ENCODE measurements around the gene TBC1D16. TPM values are rescaled to one million over a fixed set of nuclear protein-coding genes. Genes with fewer than 3 reads are reported as not detected.

Gene TBC1D16
- total and polyA plus RNA-seq, 10 of the 15 experiments (the other 5 are each of a cell fraction or from before 2014, with no cell fraction given), result 0.01 to 0.13 (median 0.06) TPM; not detected in 3

GRCh38 chr17:80006811-80007752 is 28.6 kb downstream of the TBC1D16 start:
- ChIA-PET POLR2A (no interaction called here), RAD21 (ENCODE audit: unreplicated experiment) (interaction anchor here (1.3 kb wide), 1 partner anchor 94 kb away, joined by 3 read pairs; the partner anchor contains the start of gene GAA), CTCF (interaction anchor here (0.6 to 2.6 kb wide), 10 partner anchors 8 to 643 kb away, joined by 3 to 13 read pairs (median 4); no protein-coding TSS in a partner anchor), SMC1A (ENCODE audit: uncharacterized antibody, unreplicated experiment) (interaction anchor here (1.9 kb wide), 1 partner anchor 13 kb away, joined by 5 read pairs; no protein-coding TSS in a partner anchor)
- H3K79me2 ChIP-seq (ENCODE audit: control insufficient read depth, insufficient read depth, low read length), result no peaks in the 10 kb centered on the region
- 44% methylated on average over 30 of the region's 30 CpGs for WGBS (ENCODE audit: insufficient coverage, insufficient replicate concordance, low lambda C conversion rate, missing lambda C conversion rate)
- no peaks in the 10 kb centered on the region; a peak in 1 of 4 replicates for H3K27me3 ChIP-seq (replicated peaks in 1 of 2; ENCODE audit: control insufficient read depth in 2 of 2, insufficient read depth in 2 of 2, low read length in 1 of 2)
- no peaks in the 10 kb centered on the region for H3K9me3 ChIP-seq (replicated peaks; ENCODE audit: control insufficient read depth, insufficient read depth, low read length)
- no peaks in the 10 kb centered on the region for H3K36me3 ChIP-seq (ENCODE audit: control insufficient read depth in 2 of 2, insufficient read depth in 2 of 2, low read length in 1 of 2)
- ATAC-seq (no peak), FAIRE-seq (no peak), DNase-seq (ENCODE audit: low read depth, low spot score) (no peak)
- H3K4me1 ChIP-seq (ENCODE audit: control insufficient read depth, insufficient read depth, low read length), result no peaks in the 10 kb centered on the region
- H3K4me3 ChIP-seq, result no peak overlapping the region
- H3K4me2 ChIP-seq (ENCODE audit: control insufficient read depth, insufficient read depth), result no peak overlapping the region
- BruUV-seq (replicated peaks), result no TSS peak
- intact Hi-C loops (cut with micrococcal nuclease; ENCODE audit: unreplicated experiment), result no loop called here
- in situ Hi-C loops (cut with MboI), result no loop called here
- H4K20me1 ChIP-seq (ENCODE audit: control insufficient read depth, insufficient read depth), result no peaks in the 10 kb centered on the region
- no peak for TF ChIP-seq POLR2AphosphoS2 (IDR thresholded peaks at IDR 0.05; ENCODE audit: low read depth, low read length)
- no peak overlapping the region for H2AFZ ChIP-seq (ENCODE audit: control insufficient read depth, low read depth, low read length)
- H3K27ac ChIP-seq (ENCODE audit: control insufficient read depth, insufficient read depth), result no peak overlapping the region
- H3K9ac ChIP-seq (ENCODE audit: control insufficient read depth, insufficient read depth, low read length), result no peak overlapping the region

- Histone ChIP-seq H3K9ac (ENCODE audit: control insufficient read depth, insufficient read depth, low read length) (no peak overlapping the region), H3K4me2 (ENCODE audit: control insufficient read depth, insufficient read depth) (no peak overlapping the region), H3K4me1 (ENCODE audit: control insufficient read depth, insufficient read depth, low read length) (no peaks in the 10 kb centered on the region), H3K27ac (ENCODE audit: control insufficient read depth, insufficient read depth) (no peak overlapping the region), H4K20me1 (ENCODE audit: control insufficient read depth, insufficient read depth) (no peaks in the 10 kb centered on the region), H3K79me2 (ENCODE audit: control insufficient read depth, insufficient read depth, low read length) (no peaks in the 10 kb centered on the region), H3K9me3 (replicated peaks; ENCODE audit: control insufficient read depth, insufficient read depth, low read length) (no peaks in the 10 kb centered on the region), H3K36me3 (ENCODE audit: control insufficient read depth in 2 of 2, insufficient read depth in 2 of 2, low read length in 1 of 2) (no peaks in the 10 kb centered on the region), H3K4me3 (no peak overlapping the region), H3K27me3 (replicated peaks in 1 of 2; ENCODE audit: control insufficient read depth in 2 of 2, insufficient read depth in 2 of 2, low read length in 1 of 2) (no peaks in the 10 kb centered on the region; a peak in 1 of 4 replicates), H2AFZ (ENCODE audit: control insufficient read depth, low read depth, low read length) (no peak overlapping the region)
- 17% methylated on average over 8 of the region's 8 CpGs for WGBS (ENCODE audit: insufficient coverage, insufficient replicate concordance, low lambda C conversion rate, missing lambda C conversion rate)
- DNase-seq (ENCODE audit: low read depth, low spot score) (no peak), ATAC-seq (no peak), FAIRE-seq (no peak)
- ChIA-PET CTCF (interaction anchor here (0.7 to 1.5 kb wide), 6 partner anchors 11 to 643 kb away, joined by 3 to 5 read pairs (median 3); no protein-coding TSS in a partner anchor), SMC1A (ENCODE audit: uncharacterized antibody, unreplicated experiment) (interaction anchor here (1.9 kb wide), 1 partner anchor 12 kb away, joined by 5 read pairs; no protein-coding TSS in a partner anchor), POLR2A (no interaction called here), RAD21 (ENCODE audit: unreplicated experiment) (no interaction called here)
- intact Hi-C loops (cut with micrococcal nuclease; ENCODE audit: unreplicated experiment) (no loop called here), in situ Hi-C loops (cut with MboI) (no loop called here)
- BruUV-seq (replicated peaks), result no TSS peak
- TF ChIP-seq EP300 (IDR thresholded peaks at IDR 0.05; ENCODE audit: borderline replicate concordance in 1 of 2, control insufficient read depth in 1 of 2, low read depth in 2 of 2, low read length in 2 of 2), result no peak
- TF ChIP-seq NBN (IDR thresholded peaks at IDR 0.05), result no peak
- TF ChIP-seq GATAD2B (conservative IDR thresholded peaks at IDR 0.05; ENCODE audit: low read depth), result no peak
- TF ChIP-seq SP1 (IDR thresholded peaks at IDR 0.05; ENCODE audit: low read depth, low read length), result no peak
- no peak for TF ChIP-seq EZH2 (IDR thresholded peaks at IDR 0.05; ENCODE audit: borderline replicate concordance, control insufficient read depth, low read depth, low read length)
- TF ChIP-seq MEF2A (IDR thresholded peaks at IDR 0.05; ENCODE audit: insufficient read depth, low read depth, low read length), result no peak
- no peak for TF ChIP-seq EED (IDR thresholded peaks at IDR 0.05; ENCODE audit: low read depth)
- TF ChIP-seq LARP7 (IDR thresholded peaks at IDR 0.05), result no peak
- no peak for TF ChIP-seq STAT3 (IDR thresholded peaks at IDR 0.05; ENCODE audit: low read depth, low read length)
- TF ChIP-seq SKIL (IDR thresholded peaks at IDR 0.05; ENCODE audit: low read depth, poor library complexity, severe bottlenecking), result no peak
- TF ChIP-seq PML (IDR thresholded peaks at IDR 0.05; ENCODE audit: low read length), result no peak
- no peak for TF ChIP-seq USF2 (IDR thresholded peaks at IDR 0.05; ENCODE audit: borderline replicate concordance, low read depth, low read length)
Measured at GRCh38 chr17:80006339-80006720, 29.3 kb downstream of the TBC1D16 start.

All from GM12878 (cell line).